Activated naive CD4-positive, alpha-beta T cell treated with anti-CD3 and anti-CD28 coated beads, Interleukin-2, amount 50 U/mL, for 24 hours (primary cell): ENCODE data around the gene TTBK1.

Experiments used
- H3K27ac Mint-ChIP-seq: one replicate; pipeline ENCODE4 v1.8.0; 2021; ENCODE audit warnings: mild to moderate bottlenecking, mixed read lengths
- H3K27me3 Mint-ChIP-seq: one replicate; pipeline ENCODE4 v1.8.0; 2021; ENCODE audit warnings: mixed read lengths
- H3K36me3 Mint-ChIP-seq: one replicate; pipeline ENCODE4 v1.8.0; 2021; ENCODE audit warnings: mixed read lengths
- H3K4me1 Mint-ChIP-seq: one replicate; pipeline ENCODE4 v1.8.0; 2021; ENCODE audit warnings: mixed read lengths
- H3K4me3 Mint-ChIP-seq: one replicate; pipeline ENCODE4 v1.8.0; 2021; ENCODE audit warnings: mild to moderate bottlenecking, mixed read lengths
- H3K9me3 Mint-ChIP-seq: one replicate; pipeline ENCODE4 v1.8.0; 2021; ENCODE audit warnings: mixed read lengths

Gene TTBK1

GRCh38 chr6:43283905-43284304 lies 40.6 kb downstream of the TTBK1 start:
- H3K27me3 Mint-ChIP-seq = peaks cover 17% of the 10 kb centered on the region
- H3K27ac Mint-ChIP-seq = no peak overlapping the region
- no peaks in the 10 kb centered on the region for H3K4me1 Mint-ChIP-seq
- no peak overlapping the region for H3K4me3 Mint-ChIP-seq
- H3K36me3 Mint-ChIP-seq = no peaks in the 10 kb centered on the region
- H3K9me3 Mint-ChIP-seq = no peaks in the 10 kb centered on the region

DNA sequence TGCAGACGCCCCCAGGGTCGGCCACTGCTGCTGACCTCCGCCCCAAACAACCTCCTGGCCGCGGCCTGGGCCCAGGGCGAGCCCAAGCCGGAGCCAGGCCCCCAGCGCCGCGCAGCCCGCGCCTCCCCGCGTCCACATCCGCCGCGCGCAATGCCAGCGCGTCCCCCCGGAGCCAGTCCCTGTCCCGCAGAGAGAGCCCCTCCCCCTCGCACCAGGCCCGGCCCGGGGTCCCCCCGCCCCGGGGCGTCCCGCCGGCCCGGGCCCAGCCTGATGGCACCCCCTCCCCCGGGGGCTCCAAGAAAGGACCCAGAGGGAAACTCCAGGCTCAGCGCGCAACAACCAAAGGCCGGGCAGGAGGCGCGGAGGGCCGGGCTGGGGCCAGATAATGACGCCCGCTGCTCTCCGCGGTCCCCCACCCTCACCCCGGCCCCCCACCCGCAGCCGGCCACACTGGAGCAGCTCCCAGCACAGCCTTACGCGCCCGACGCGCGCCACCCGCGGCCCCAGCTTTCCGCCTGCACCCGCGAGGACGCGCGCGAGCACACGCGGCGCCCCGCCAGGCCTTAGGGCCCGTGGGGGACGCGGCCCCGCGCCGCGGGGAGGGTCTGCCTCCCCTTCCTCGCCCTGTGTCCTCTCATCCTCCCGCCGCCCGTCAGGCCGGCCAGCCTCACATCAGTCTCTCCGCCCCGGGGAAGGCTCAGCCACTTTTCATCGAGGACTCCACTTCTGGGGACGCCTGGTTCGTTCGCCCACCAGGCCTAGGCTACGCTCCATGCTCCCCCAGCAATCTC lies 41.9 kb downstream of the TTBK1 start:
- peaks cover 17% of the 10 kb centered on the region for H3K27me3 Mint-ChIP-seq
- H3K9me3 Mint-ChIP-seq = no peaks in the 10 kb centered on the region
- no peak overlapping the region for H3K4me3 Mint-ChIP-seq
- H3K27ac Mint-ChIP-seq = no peak overlapping the region
- no peaks in the 10 kb centered on the region for H3K36me3 Mint-ChIP-seq
- no peaks in the 10 kb centered on the region for H3K4me1 Mint-ChIP-seq

- H3K27ac Mint-ChIP-seq = no peak overlapping the region
- no peaks in the 10 kb centered on the region for H3K36me3 Mint-ChIP-seq
- H3K4me3 Mint-ChIP-seq = no peak overlapping the region
- no peaks in the 10 kb centered on the region for H3K9me3 Mint-ChIP-seq
- H3K4me1 Mint-ChIP-seq = no peaks in the 10 kb centered on the region
- peaks cover 12% of the 10 kb centered on the region for H3K27me3 Mint-ChIP-seq
Observed at GRCh38 chr6:43285832-43286231, 42.6 kb downstream of the TTBK1 start.

DNA sequence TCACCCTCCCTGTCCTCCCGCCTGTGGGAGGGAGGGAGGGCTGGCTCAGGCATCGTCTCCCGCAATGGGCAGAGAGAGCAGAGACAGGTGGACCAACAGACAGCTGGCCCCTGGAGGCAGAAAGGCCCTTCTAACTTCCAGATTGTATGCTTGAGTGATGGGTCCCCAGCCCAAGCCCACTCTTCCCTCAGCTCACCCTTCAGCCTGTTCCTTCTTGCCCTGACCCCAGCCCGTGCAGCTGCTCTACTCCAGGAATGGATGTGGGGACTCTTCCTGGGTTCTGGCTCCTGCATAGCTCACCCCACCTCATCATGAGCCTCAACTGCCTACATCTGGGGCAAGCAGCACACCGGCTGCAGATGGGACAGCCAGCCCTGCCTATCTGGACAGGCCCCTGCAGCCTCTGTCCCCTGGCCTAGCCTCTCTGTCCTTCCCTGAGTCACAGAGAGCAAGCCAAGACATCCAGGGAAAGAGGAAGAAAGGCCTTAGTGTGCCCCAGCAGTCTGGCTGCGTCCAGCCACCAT lies 43.2 kb downstream of the TTBK1 start:
- Mint-ChIP-seq H3K4me3 (no peak overlapping the region), H3K27ac (no peak overlapping the region), H3K36me3 (no peaks in the 10 kb centered on the region), H3K27me3 (peaks cover 10% of the 10 kb centered on the region), H3K9me3 (no peaks in the 10 kb centered on the region), H3K4me1 (no peaks in the 10 kb centered on the region)

GRCh38 chr6:43286980-43287716 lies 43.9 kb downstream of the TTBK1 start:
- Mint-ChIP-seq H3K27ac (no peak overlapping the region), H3K36me3 (no peaks in the 10 kb centered on the region), H3K9me3 (no peaks in the 10 kb centered on the region), H3K27me3 (peaks cover 8% of the 10 kb centered on the region), H3K4me3 (no peak overlapping the region), H3K4me1 (no peaks in the 10 kb centered on the region)

DNA sequence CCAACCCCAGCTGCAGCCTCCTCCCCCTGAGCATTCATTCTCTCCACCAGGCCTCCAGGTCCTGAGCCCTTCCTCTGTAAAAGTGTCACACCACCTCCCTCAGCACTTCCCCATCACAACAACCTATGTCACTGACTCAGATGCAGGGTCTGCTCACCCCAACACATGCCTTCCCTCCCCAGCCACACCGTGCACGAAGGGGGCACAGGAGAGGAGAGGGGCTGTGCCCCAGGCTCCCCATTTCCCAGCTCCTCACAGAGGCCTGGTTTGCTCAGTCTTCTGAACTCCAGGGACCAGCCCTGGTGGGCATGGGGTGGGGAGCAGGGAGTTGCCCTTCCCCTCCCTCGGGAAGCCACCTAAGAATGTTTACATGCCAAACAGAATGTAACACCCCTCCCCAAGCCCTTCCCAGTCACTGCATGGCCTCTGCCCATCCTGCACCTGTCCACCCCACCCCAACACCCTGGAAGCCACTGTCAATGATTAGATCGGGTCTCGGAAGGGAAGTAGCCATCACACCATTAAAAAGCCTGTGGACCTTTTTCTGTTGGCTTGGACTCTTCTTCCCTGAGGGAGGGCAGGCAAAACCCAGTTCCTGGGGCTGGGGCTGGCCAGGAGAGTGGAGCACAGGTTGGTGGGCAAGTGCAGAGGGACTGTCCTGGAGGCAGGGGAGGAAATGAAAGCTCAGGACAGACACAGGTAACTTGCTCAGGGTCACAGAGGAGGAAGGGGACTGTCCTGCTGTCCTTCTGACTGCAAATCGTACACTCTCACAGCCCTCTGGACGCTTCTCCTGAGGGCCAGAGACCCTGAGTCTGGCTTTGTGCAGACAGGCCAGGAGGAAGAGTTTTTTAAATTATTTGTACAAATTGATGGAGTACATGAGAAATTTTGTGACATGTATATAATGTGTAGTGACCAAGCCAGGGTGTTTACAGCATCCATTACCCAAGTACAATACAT lies 44.7 kb downstream of the TTBK1 start:
- Mint-ChIP-seq H3K27me3 (peaks cover 8% of the 10 kb centered on the region), H3K9me3 (no peaks in the 10 kb centered on the region), H3K27ac (no peak overlapping the region), H3K4me1 (no peaks in the 10 kb centered on the region), H3K36me3 (no peaks in the 10 kb centered on the region), H3K4me3 (no peak overlapping the region)

DNA sequence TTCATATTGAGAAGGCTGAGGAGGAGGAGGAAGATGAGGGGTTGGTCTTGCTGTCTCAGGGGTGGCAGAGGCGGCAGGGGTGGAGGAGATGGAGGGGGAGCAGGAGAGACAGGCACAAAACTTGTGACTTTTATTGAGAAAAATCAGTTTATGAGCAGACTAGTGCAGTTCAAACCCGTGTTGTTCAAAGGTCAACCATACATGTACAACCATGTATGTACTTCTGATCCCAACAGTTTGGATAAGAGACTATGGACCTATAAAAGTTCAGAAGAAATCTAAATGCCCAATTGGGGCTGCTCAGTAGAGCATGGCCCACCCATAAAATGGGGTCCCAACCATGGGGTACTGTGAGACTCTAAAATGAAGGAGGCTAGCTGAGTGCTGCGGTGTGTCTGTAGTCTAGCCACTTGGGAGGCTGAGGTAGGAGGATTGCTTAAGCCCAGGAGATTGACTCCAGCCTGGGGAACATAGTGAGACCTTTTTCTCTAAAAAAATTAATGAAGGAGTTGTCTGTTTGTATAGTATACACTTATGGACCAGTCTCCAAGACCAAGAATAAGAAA lies 47.1 kb downstream of the TTBK1 start:
- Mint-ChIP-seq H3K27me3 (peaks cover 8% of the 10 kb centered on the region), H3K9me3 (no peaks in the 10 kb centered on the region), H3K36me3 (no peaks in the 10 kb centered on the region), H3K4me3 (no peak overlapping the region), H3K27ac (no peak overlapping the region), H3K4me1 (no peaks in the 10 kb centered on the region)

- H3K9me3 Mint-ChIP-seq = no peaks in the 10 kb centered on the region
- H3K27me3 Mint-ChIP-seq = peaks cover 2% of the 10 kb centered on the region
- no peak overlapping the region for H3K4me3 Mint-ChIP-seq
- H3K27ac Mint-ChIP-seq = no peak overlapping the region
- H3K4me1 Mint-ChIP-seq = no peaks in the 10 kb centered on the region
- no peaks in the 10 kb centered on the region for H3K36me3 Mint-ChIP-seq
Observed at GRCh38 chr6:43290905-43291355, 47.6 kb downstream of the TTBK1 start.

DNA sequence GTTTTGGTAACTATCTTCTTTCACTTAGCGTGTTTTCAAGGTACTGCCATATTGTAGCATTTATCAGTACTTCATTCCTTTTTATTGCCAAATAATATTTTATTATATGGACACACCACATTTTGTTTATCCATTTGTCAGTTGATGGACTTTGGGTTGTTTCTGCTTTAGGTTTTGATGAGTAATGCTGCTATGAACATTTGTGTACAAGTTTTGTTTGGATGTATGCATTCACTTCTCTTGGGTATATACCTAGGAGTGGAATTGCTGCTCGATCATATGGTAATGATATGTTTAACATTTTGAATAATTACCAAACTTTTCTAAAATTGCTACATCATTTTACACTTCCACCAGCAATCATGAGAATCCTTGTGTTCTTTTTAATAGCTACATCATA lies 48.4 kb downstream of the TTBK1 start:
- Mint-ChIP-seq H3K27me3 (peaks cover 1% of the 10 kb centered on the region), H3K4me1 (no peaks in the 10 kb centered on the region), H3K27ac (no peak overlapping the region), H3K9me3 (no peaks in the 10 kb centered on the region), H3K36me3 (no peaks in the 10 kb centered on the region), H3K4me3 (no peak overlapping the region)

DNA sequence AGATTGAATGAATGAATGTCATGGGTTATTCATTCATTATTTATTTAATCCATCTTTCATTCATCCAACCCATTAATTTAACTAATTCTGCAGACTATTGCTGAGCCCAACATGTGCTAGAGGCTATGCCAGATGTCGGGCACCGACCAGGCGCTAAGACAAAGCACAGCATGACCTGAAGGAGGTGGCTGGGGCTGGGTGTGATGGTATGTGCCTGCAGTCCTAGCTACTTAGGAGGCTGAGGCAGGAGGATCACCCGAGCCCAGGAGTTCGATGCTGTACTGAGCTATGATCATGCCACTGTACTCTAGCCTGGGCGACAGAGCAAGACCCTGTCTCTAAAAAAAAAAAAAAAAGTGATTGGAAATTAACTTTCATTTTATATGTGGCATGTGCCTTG lies 49.1 kb downstream of the TTBK1 start:
- Mint-ChIP-seq H3K27me3 (no peaks in the 10 kb centered on the region), H3K4me3 (no peak overlapping the region), H3K9me3 (no peaks in the 10 kb centered on the region), H3K4me1 (no peaks in the 10 kb centered on the region), H3K27ac (no peak overlapping the region), H3K36me3 (no peaks in the 10 kb centered on the region)

- no peaks in the 10 kb centered on the region for H3K27me3 Mint-ChIP-seq
- no peaks in the 10 kb centered on the region for H3K4me1 Mint-ChIP-seq
- H3K36me3 Mint-ChIP-seq = no peaks in the 10 kb centered on the region
- H3K27ac Mint-ChIP-seq = no peak overlapping the region
- H3K4me3 Mint-ChIP-seq = no peak overlapping the region
- H3K9me3 Mint-ChIP-seq = no peaks in the 10 kb centered on the region
Observed at GRCh38 chr6:43292763-43293318, 49.6 kb downstream of the TTBK1 start.

- no peaks in the 10 kb centered on the region for H3K36me3 Mint-ChIP-seq
- no peaks in the 10 kb centered on the region for H3K9me3 Mint-ChIP-seq
- no peak overlapping the region for H3K27ac Mint-ChIP-seq
- no peaks in the 10 kb centered on the region for H3K27me3 Mint-ChIP-seq
- no peaks in the 10 kb centered on the region for H3K4me1 Mint-ChIP-seq
- H3K4me3 Mint-ChIP-seq = no peak overlapping the region
Observed at GRCh38 chr6:43293698-43294097, 50.4 kb downstream of the TTBK1 start.

- Mint-ChIP-seq H3K4me1 (no peaks in the 10 kb centered on the region), H3K36me3 (no peaks in the 10 kb centered on the region), H3K27me3 (no peaks in the 10 kb centered on the region), H3K4me3 (no peak overlapping the region), H3K27ac (no peak overlapping the region), H3K9me3 (no peaks in the 10 kb centered on the region)
Observed at GRCh38 chr6:43294536-43294935, 51.3 kb downstream of the TTBK1 start.

GRCh38 chr6:43295456-43295855 lies 52.2 kb downstream of the TTBK1 start:
- H3K27me3 Mint-ChIP-seq = peaks cover 2% of the 10 kb centered on the region
- no peak overlapping the region for H3K4me3 Mint-ChIP-seq
- no peak overlapping the region for H3K27ac Mint-ChIP-seq
- no peaks in the 10 kb centered on the region for H3K36me3 Mint-ChIP-seq
- H3K4me1 Mint-ChIP-seq = no peaks in the 10 kb centered on the region
- no peaks in the 10 kb centered on the region for H3K9me3 Mint-ChIP-seq
